WTC11 (cell line): ENCODE results near the gene POLG. TPM values are rescaled to one million over a fixed set of nuclear protein-coding genes. Genes with fewer than 3 reads are reported as not detected.

Source experiments
- ATAC-seq: fragments of 200-7000 bp; cut with Tn5 transposase; 2 replicates; pipeline ENCODE4 v1.10.0; 2021; ENCODE audit warnings: mild to moderate bottlenecking, moderate library complexity
- CTCF ChIA-PET: fragments of 300-600 bp; sonication (Branson Sonifier 250); formaldehyde crosslinking; loops from one replicate; lab custom pipeline; 2021; ENCODE audit warnings: antibody characterized with exemption; lab: Charles Lee
- POLR2A ChIA-PET: fragments of 350-600 bp; sonication (Branson Sonifier 250); formaldehyde crosslinking; loops from one replicate; lab custom pipeline; 2021; ENCODE audit warnings: antibody characterized with exemption; lab: Charles Lee
- DNase-seq: peaks from one replicate; pipeline ENCODE4 v3.0.0; 2021; ENCODE audit warnings: low spot score
- H3K27ac Mint-ChIP-seq: 2 replicates; pipeline ENCODE4 v1.8.0; 2021; ENCODE audit warnings: mixed read lengths
- H3K27me3 Mint-ChIP-seq: 2 replicates; pipeline ENCODE4 v1.8.0; 2021; ENCODE audit warnings: low read depth, mild to moderate bottlenecking, moderate library complexity, mixed read lengths
- H3K36me3 Mint-ChIP-seq: 2 replicates; pipeline ENCODE4 v1.8.0; 2021; ENCODE audit warnings: mixed read lengths
- H3K4me1 Mint-ChIP-seq: 2 replicates; pipeline ENCODE4 v1.8.0; 2022; ENCODE audit warnings: mixed read lengths
- H3K4me3 Mint-ChIP-seq: 2 replicates; pipeline ENCODE4 v1.8.0; 2021; ENCODE audit warnings: mild to moderate bottlenecking, moderate library complexity, mixed read lengths
- H3K9me3 Mint-ChIP-seq: 2 replicates; pipeline ENCODE4 v1.8.0; 2021; ENCODE audit warnings: mixed read lengths
- CREB1 ChIP-seq: sonication (generic); formaldehyde crosslinking; IDR thresholded peaks from 2 replicates; pipeline ENCODE4 v1.8.0; 2023; ENCODE audit warnings: mild to moderate bottlenecking, missing genetic modification reagents
- EMX1 ChIP-seq: fragments of 250-450 bp; sonication (Bioruptor Pico); IDR thresholded peaks from 2 replicates; pipeline ENCODE4 v1.8.0; 2021; ENCODE audit warnings: mild to moderate bottlenecking
- ETV6 ChIP-seq: sonication (generic); formaldehyde crosslinking; IDR thresholded peaks from 2 replicates; pipeline ENCODE4 v1.8.1; 2022; ENCODE audit warnings: mild to moderate bottlenecking, missing genetic modification reagents
- FOXP4 ChIP-seq: sonication (generic); formaldehyde crosslinking; IDR thresholded peaks from 2 replicates; pipeline ENCODE4 v1.8.0; 2022; ENCODE audit warnings: mild to moderate bottlenecking, missing genetic modification reagents
- IRF1 ChIP-seq: sonication (generic); formaldehyde crosslinking; IDR thresholded peaks from 2 replicates; pipeline ENCODE4 v1.8.0; 2023; ENCODE audit warnings: missing genetic modification reagents
- NFYB ChIP-seq: sonication (generic); formaldehyde crosslinking; conservative IDR thresholded peaks from 2 replicates; pipeline ENCODE4 v1.8.0; 2022; ENCODE audit warnings: low read depth, missing genetic modification reagents
- NR2C2 ChIP-seq: sonication (generic); formaldehyde crosslinking; IDR thresholded peaks from 2 replicates; pipeline ENCODE4 v1.8.0; 2022; ENCODE audit warnings: mild to moderate bottlenecking, missing genetic modification reagents
- NR3C1 ChIP-seq: sonication (generic); formaldehyde crosslinking; conservative IDR thresholded peaks from 2 replicates; pipeline ENCODE4 v1.8.1; 2023; ENCODE audit warnings: low read depth, mild to moderate bottlenecking, missing genetic modification reagents
- OVOL2 ChIP-seq: fragments of 250-450 bp; sonication (Bioruptor Pico); IDR thresholded peaks from 2 replicates; pipeline ENCODE4 v1.9.0; 2021; ENCODE audit warnings: mild to moderate bottlenecking, borderline replicate concordance
- STAT6 ChIP-seq: sonication (generic); formaldehyde crosslinking; conservative IDR thresholded peaks from 2 replicates; pipeline ENCODE4 v1.8.1; 2023; ENCODE audit warnings: mild to moderate bottlenecking, low read depth, missing genetic modification reagents, moderate library complexity
- TCF7 ChIP-seq: sonication (generic); formaldehyde crosslinking; IDR thresholded peaks from 2 replicates; pipeline ENCODE4 v1.8.0; 2022; ENCODE audit warnings: mild to moderate bottlenecking, low read depth, missing genetic modification reagents, moderate library complexity
- USF1 ChIP-seq: sonication (generic); formaldehyde crosslinking; IDR thresholded peaks from 2 replicates; pipeline ENCODE4 v1.8.0; 2022; ENCODE audit warnings: mild to moderate bottlenecking, missing genetic modification reagents
- ZNF416 ChIP-seq: fragments of 250-450 bp; sonication (Bioruptor Pico); IDR thresholded peaks from 2 replicates; pipeline ENCODE4 v1.9.0; 2021; ENCODE audit warnings: mild to moderate bottlenecking, inconsistent platforms
- ZNF532 ChIP-seq: fragments of 250-450 bp; sonication (Bioruptor Pico); IDR thresholded peaks from 2 replicates; pipeline ENCODE4 v1.9.0; 2021; ENCODE audit warnings: mild to moderate bottlenecking, borderline replicate concordance
- total RNA-seq: library from RNA; stranded (reverse); gene quantifications from 3 replicates; pipeline ENCODE4 v1.2.3, GENCODE V29; 2021

POLG gene
- total RNA-seq, 1 experiment from 2014 or later: 76.2 TPM

- CTCF ChIA-PET: interaction anchor here (0.7 to 6.4 kb wide), 8 partner anchors 13 to 115 kb away, joined by 3 to 133 read pairs (median 4); no protein-coding TSS in a partner anchor
- no peaks in the 10 kb centered on the region for H3K36me3 Mint-ChIP-seq
- H3K4me3 Mint-ChIP-seq: peak overlapping the region; percentile 62
- POLR2A ChIA-PET: interaction anchor here (0.6 to 1.2 kb wide), 3 partner anchors 17 to 1624 kb away, joined by 3 to 5 read pairs (median 4); no protein-coding TSS in a partner anchor
- no peak overlapping the region for H3K27ac Mint-ChIP-seq
- H3K4me1 Mint-ChIP-seq: peaks cover 39% of the 10 kb centered on the region
- H3K9me3 Mint-ChIP-seq: no peaks in the 10 kb centered on the region
- ATAC-seq (peak; percentile 10; the same call in 1 of the 2 replicates), DNase-seq (no peak)
- H3K27me3 Mint-ChIP-seq: peaks cover 100% of the 10 kb centered on the region
- no peak for TF ChIP-seq OVOL2 (CRISPR knock-in tag)
- no peak for TF ChIP-seq NFYB (CRISPR knock-in tag)
- TF ChIP-seq ETV6 (CRISPR knock-in tag): no peak
- no peak for TF ChIP-seq STAT6 (CRISPR knock-in tag)
- no peak for TF ChIP-seq EMX1 (CRISPR knock-in tag)
- TF ChIP-seq ZNF532: no peak
- no peak for TF ChIP-seq USF1 (CRISPR knock-in tag)
- TF ChIP-seq CREB1: no peak
- no peak for TF ChIP-seq IRF1 (CRISPR knock-in tag)
- no peak for TF ChIP-seq NR3C1
- no peak for TF ChIP-seq TCF7 (CRISPR knock-in tag)
- no peak for TF ChIP-seq FOXP4 (CRISPR knock-in tag)
- no peak for TF ChIP-seq NR2C2
- TF ChIP-seq ZNF416 (CRISPR knock-in tag): no peak
These were observed 43.2 kb upstream of the POLG start for GRCh38 chr15:89377842-89378295.
